ENCODE data around the gene GSDME.

Gene GSDME

DNA sequence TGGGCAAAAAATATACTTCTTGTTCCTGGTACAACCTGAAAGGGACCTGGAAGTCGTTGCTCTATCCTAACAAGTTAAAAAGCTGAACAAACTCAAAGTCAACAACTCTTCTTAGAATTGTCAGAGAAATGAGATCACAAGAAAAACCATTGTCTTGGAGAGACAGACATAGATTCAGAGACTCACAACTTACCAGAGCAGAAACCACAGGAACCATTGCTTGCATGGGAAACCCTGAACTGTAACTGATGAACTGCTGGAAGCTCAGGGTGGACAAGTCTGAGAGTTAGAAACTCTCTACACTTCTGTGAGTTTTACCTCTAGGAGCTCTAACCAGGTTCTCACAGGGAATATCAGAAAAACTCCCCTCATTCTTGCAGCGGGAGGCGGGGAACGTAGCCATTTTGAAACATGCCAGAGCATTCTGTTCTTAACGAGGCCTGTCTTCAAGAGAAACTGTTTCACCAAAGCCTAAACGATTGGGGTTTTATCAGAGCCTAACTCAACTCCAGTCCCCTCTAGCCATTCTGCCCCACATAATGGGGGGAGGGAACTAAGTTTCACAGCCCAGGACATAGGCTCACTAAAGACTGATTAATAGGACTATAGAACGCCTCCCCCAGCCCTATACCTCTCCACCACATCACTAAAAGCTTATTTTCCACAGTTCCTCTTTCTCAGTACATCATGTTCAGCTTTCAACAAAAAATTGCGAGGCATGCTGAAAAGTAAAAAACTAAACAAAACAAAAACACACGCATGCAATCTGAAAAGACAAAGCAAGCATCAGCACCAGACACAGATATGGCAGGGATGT lies 12.0 kb upstream of the GSDME start:
- no peak for DNase-seq

DNA sequence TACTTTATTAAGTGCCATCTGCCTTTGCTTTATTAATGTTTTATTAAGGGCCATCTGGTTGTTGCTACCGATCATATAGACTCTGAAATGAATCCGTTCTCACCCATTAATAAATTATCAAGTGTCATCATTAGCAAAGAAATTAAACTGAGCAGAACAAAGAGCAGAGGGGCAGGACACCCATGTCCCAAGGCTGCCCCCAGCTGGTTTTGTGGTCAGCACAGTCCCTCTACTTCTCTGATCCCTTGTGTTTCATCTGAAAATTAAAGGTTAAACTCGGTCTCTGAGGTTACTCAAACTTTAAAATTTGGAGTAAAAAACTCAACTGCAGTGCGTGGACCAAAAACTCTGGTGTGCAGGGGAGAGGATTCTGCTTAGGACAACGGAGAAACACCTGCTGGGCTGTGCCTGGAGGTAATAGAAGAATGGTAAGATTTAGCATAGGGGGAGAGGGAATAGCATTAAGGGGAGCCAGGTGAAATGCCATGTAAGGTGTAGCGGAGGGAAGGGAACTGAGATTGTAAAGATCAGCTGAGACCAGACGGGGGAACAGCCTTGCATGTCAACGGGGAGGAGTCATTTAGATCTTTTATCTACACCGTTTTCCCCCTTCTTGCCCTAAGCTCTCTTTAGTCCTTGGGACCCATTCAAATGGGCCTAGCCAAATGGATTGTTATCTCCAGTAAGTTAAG lies 10.8 kb upstream of the GSDME start:
- no peak for DNase-seq

DNA sequence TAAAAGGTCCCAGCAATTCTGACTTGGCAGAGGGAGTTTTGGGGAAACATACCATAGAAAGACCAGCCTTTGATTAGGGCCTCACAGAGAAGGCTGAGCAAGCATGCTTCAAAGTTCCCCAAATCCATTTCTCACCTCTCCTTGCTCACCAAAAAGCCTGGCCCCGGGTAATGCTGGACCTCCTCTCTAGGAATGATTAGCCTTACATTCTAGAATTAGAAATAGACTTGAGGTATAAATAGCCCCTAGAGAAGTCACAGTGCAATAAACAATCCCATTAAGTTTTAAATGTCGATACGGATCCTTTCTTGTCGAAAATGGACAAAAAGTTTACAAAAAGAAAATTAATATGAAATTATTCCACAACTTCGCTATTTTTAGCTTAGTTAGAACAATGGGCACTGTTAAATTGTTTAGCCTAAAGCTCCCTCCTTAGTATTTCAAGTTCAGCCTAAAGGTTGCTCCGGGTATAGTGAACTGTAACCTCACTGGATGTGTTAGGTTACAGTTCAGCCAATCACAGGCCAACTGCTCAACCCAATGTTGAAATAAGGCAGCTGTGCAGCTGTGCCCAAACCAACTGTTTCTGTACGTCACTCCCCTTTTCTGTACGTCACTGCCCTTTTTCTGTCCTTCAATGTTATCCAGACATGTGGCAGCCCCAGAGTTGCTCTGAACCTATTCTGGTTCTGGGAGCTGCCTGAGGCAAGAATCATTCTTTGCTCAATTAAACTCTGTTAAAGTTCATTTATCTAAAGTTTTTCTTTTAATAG lies 7.9 kb upstream of the GSDME start:
- no peak for DNase-seq

DNA sequence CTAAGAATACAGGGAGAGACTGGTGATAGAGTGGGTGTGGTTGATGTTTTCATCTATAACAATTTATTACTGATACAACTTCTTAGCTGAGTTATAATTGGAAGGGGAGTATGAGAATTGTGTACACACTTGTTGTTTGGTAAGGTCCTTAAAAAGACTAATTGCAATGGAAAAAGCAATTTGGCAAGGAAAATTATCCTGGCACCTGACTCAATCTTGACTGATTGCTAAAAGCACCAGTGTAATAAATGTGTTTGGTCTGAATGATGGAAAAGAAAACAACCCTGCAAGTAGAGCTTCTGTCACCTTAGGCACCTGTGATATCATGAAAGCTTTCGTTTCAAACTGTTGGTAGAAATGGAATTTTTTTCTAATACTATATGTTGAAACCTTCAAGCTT lies 6.7 kb upstream of the GSDME start:
- no peak for DNase-seq

DNA sequence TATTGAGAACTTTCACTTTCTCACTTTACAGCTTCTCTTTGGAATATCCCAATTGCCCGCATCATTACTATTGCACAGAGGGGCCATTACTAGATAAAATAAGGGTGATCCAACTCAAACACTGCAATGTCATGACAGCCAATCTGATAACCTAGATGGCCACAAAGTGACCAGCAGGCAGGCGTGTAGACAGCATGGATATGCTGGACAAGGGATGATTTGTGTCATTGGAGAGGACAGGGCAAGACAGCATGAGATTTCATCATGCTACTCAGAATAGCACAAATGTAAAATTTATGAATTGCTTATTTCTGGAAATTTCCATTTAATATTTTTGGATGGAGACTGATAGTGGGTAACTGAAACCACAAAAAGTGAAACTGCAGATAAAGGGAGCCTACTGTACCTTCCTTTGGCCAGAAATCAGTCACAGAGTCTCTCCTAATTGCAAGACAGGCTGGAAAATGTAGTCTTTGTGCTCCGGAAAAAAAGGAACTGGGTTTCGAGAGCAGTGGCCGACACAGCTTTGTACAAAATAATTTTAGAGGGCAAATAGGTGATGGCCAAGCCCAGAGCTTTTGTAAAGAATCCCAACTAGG lies 6.1 kb upstream of the GSDME start:
- DNase-seq: no peak

DNA sequence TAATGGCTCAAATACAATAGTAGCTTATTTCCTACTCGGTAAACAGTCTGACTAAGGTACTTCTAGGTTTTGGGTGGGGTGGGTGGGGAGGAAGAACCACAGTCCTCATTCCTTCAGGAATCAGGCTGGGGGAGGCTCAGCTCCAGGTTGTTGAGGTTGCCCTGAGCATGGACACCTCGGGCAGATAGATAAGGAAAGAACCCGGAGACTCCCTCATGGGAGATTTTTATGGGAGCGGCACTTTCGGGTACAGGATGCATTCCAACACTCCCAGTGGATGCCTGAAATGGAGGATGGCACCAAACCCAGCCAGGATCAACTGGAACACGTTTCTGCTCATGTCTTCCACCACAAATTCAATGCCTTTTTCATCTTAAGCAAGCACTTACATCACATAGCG lies 5.5 kb upstream of the GSDME start:
- DNase-seq: no peak

DNA sequence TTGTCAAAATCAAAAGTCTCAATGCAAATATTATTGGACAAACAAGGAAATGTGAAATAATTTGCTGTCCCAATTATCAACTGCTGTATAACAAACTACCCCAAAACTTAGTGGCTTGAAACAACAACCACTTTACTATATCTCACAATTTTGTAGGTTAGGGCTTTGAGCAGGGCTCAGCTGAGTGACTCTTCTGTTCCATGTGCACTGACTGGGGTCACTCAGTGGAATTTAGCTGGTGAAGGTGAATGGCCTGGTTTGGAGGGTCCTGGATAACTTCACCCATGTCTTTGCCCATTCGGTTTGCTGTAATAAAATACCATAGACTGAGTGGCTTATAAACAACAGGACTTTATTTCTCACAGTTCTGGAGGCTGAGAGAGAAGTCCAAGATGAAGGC lies 3.7 kb upstream of the GSDME start:
- no peak for DNase-seq

DNA sequence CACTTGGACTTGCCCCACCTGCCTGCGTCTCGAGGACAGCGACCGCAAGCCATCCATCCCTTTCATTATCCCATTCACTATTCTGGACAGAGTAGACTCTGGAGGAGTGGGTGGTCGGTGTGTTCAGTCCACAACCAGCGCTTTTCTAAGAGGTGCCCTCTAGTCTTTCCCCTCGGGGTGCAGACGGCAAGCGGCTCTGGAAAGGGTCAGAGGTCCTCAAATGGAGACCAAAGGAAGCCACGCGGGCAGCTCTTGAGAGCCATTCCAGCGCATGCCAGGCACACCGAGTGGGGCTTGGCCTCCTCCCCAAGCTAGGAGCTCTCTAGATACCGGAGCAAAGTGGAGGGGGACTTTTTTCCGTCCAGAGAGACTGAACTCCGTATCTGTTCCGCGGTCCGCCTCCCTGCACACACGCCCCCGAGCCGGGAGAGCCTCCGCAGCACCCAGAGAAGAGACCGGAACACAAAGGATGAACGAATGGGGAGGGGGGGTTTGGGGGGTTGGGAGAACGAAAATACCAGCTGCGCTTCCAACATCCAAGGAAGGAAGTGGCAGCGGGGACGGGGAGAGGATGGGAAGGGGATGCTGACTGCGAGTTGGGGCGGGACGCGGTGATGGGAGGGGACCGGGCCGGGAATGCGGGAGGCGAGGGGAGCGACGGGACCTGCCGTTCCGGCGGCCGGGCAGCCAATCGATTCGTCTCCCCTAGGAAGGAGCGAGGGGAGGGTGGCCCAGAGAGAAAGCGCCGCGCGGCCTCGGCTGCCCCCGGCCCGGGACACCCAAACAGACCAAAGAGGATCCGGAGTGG lies 515 bp downstream of the GSDME start:
- DNase-seq: no peak

DNA sequence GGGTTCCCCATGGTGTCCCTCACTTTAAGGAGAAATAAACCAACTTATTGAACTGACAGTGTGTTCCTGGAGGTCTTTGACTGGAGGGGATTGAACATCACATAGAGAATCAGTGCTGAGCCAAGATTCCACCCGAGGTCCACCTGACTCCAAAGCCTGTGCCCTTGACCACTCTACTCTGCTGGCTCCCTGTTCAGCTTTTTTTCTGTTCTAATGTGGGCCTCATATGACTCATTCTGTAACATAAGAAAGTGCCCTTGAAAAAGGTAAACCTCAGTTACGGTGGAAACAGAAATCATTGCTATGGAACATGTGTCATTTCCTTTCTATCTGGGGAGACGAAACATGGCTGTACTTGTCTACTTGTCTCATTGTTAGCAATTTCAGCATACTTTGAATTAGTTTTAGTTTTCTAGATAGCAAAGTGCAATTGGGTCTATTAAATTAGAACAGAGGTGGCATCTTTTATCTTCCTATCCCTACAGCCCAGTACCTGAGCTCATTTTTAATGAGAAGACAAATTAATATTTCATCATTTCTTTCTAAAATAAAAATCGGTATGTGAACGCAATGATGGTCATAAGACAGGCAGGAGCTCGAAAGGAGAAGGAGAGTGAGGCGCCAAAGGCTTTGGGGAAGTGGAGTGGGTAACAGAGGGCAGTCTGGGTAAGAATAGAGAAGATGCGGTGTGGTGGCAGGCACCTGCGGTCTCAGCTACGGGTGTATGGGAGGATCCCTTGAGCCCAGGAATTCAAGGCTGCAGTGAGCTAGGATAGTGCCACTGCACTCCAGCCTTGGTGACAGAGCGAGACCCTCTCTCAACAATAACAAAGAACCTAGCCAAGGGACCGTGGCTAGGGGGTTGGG lies 1.5 kb downstream of the GSDME start:
- DNase-seq: no peak

DNA sequence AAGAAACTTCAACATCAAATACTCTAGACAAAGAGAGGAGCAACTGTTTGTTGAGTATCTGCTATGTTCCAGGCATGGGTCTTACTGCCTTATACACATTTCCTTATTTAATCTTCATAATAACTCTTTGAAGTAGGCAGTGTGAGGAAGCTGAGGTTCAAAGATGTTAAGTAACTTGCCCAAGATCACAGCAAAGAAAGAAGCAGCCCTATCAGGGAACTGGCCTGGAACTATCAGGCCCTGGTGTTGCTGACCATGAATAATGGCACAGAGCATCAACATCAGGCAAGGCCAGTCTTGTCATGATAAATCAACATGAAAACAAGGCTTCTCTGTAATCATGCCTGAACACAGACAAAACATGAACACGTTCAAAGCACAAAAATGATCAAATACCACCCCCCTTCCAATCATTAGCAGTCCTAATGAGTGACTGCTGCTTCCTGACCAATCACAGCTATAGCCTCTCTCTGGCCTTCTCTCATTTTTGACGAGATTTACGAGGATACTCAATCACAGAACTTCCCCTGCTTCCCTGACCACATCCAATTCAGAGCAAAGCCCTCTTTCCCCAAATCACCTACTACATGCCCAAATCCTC lies 2.3 kb downstream of the GSDME start:
- no peak for DNase-seq

DNA sequence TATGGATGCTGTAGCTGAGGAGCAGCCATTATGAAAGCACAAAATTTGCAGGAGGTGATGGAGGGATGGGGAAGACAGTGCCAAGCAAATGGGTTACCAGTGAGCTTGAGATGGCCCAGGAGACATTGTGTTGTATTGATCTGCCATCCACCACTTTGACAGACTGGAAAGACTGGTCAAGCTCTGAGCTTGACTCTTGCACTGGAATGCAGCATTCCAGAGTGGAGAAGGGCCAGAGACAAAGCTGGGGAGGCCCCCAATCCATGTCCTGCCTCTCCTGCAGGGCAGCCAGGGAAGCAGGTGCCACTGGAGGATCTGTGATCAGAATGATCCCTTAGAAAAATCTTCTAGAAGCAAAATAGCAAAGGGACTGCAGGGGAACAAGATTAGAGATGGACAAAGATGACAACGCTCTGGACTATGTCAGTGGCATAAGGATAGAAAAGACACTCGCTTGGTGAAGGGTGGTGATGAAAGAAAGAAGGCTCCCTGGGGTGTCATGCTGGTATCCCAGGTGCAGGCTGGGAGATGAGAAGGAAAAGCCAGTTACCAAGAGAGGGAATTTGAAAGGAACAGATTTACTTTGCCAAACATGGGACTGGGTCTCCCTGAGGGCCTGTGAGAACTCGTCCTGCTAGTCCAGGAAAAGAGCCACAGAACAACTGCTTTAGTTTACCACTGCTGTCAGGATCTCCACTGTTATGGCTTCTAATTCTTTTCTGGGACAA lies 5.0 kb downstream of the GSDME start:
- no peak for DNase-seq

DNA sequence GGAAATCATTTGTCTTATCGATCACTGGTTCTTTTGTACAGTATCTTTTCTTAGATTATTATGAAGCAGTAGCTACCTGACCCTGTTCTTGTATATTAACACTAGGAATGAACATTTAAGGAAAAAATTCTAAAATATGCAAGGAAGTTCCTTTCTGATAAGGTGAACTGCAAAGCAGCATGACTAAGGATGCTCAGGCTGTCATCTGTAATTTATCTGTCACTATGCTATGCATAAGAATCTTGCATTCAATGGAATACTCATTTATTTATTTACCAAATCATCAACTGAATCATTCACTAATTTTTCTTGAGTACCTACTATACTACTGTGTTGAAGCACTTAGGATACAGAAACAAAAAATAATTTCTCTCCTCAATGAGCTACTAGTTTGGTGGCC lies 5.8 kb downstream of the GSDME start:
- DNase-seq: no peak

DNA sequence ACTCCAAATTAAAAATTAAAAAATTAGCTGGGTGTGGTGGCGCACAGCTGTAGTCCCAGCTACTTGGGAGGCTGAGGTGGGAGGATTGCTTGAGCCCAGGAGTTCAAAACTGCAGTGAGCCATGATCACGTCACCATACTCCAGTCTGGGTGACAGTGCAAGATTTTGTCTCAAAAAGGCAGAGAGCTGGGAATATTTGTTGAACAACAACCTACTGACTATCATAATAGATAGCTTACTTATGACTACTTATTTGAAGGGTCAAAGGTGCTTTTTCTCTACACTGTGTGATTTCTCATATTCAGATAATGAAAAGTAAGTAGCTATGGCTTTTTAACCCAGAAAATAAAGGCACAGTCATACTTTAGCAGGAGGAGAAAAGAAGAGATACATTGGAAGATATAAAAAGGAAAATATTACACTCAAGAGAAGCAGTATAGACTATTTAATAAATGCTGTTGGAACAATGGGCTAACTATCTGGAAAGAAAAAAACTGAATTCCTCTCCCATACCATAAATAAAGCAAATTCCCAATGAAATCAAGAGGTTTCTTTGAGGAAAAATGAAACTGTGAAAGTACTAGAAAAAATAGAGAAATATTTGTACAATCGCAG lies 6.7 kb downstream of the GSDME start:
- DNase-seq: no peak

DNA sequence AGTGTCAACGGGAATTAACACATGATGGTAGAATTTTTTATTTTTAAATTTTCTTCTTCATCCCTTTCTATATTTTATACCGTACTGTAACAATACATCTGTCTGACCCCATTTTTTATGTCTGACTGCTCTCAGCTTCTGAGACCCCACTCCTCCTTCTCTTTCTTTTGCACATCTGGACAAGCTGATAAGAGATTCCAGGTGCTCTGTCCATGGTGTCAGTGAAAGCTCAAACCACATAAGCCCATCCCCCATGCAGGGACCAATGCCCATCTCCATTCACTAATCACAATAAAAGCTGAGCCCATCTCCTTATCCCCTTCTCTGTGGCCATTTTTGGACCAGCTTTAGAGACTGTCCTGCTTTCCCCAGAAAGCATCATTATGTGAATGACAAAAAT lies 8.7 kb downstream of the GSDME start:
- no peak for DNase-seq

DNA sequence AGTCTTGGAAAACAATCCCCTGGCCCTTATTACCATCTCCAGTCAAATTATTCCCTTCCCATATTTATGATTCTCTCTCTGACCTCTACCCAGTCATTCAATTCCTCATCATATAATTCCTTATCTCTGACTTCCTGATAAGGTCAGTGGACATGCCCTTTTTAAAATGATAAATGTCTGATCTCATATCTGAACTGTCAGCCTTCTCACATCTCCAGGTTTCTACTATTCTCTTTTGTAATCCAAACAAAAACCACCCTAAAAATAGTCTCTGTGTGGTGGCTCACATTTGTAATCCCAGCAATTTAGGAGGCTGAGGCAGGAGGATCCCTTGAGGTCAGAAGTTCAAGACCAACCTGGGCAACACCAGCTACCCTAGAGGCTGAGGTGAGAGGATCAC lies 11.9 kb downstream of the GSDME start:
- no peak for DNase-seq

DNA sequence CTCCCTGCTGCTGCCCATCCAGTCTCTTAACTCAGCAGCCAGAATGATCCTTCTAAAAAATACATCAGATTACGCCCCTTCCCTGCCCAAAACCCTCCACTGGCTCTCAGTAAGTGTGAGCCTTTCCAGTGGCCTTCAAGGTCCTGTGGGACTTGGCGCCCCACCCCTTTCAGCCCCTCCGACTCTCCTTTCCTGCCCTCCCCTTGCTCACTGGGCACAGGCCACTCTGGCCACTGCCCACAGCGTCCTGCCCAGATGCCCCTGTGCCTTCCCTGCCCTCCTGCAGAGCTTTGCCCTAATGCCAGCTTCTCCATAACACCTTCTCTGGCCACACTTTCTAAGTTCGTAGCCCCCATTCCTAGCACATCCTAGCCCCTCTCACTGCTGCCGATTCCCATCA lies 13.8 kb downstream of the GSDME start:
- no peak for DNase-seq

DNA sequence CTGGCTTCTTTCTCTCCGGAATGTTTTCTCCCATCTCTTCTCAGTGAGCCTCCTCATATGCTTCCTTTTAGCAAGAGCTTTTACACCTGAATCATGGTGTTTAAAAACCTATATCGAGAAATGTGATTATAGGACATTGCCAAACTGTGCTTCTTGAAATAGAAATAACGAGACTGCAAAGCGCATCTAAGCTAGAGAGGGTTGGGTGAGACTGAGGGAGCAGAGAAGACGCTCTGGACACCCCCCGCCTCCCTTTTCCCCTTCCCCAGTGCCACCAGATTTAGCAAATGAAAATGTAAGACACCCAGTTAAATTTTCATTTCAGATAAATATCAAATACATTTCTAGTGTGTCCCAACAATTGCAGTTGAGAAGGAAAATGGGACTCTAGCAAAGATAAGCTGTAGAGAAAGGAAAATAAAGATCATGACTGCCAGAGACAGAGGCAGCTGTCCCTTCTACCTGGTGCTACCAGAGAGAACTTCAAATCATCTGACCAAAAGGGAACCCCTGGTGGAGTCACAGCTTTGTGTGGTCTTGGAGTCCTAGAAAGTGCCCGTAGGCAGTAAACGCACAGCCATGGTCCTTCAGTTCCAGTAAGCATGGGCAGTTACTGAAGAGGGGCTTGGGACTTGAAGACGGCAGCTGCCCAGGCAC lies 14.6 kb downstream of the GSDME start:
- no peak for DNase-seq

DNA sequence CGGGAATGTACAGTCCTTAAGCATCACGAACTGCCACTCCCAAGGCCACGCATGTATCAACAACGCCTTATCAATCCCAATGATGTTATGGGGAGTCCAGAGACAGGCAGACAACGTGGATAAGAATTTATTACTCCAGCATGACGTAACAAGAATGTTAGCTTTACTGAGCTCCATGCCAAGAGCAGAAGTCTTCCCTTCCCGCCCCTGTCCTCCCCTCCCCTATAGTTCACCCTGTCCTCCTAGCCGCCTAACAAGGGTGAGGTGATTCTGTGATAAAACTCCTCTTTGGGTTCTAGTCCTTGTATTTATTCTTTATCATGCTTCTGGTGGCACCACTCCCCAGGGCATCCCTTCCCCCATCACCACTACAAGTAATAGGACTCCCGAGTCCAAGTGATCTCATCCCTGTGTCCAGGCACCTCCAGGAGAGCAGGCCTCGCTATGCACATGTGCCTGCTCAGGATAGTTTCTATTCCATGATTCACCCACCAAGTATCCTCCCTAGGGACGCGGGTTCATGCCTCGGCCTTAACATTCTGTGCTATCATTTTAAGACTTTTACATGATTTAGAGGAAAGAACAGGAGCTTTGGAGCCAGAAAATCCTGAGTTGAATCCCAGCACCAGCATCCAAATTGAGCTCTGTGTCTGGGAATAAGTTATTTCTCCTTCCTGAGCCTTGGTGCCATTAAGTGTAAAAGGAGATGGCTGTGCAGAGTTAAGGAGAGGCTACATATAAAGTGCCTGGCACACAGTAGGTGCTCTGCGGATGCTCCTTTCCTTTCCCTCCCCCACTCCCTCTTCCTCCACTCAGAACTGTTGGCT lies 15.4 kb downstream of the GSDME start:
- no peak for DNase-seq

DNA sequence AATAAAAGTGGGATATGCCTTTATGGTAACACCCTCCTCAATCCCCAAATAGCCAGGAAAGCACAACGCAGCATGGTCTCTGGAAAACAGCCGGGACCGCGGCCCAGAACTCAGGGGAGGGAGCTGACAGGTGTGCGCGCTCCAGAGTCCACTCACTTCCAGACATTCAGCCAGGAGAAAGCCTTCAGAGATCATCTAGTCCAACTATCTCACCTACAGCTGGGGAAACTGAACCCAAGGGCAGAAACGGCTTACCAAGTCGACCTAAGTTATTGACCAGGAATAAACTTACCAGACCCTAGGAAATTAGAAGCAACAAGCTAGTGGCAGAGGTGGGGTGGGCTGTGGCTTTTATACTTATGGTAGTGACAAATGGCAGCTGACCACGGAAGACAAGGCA lies 16.4 kb downstream of the GSDME start:
- no peak for DNase-seq
